Fibroblast of pulmonary artery (primary cell): ENCODE measurements around the gene LRRC8B.

Source experiments
- DNase-seq: peaks from one replicate; pipeline ENCODE4 v3.0.0-alpha.2; 2010; ENCODE audit warnings: low read depth
- H3K4me3 ChIP-seq: replicated peaks from 2 replicates; pipeline ENCODE4 v1.5.1; 2011; ENCODE audit warnings: low read depth, mild to moderate bottlenecking, control low read depth, low read length, moderate library complexity
- TF ChIP-seq, protein P1 (sequence below): IDR thresholded peaks from 2 replicates; pipeline ENCODE4 v1.5.1; 2011; ENCODE audit warnings: mild to moderate bottlenecking, control low read depth, low read length, inconsistent platforms; ENCODE audit errors: missing control alignments

LRRC8B gene

DNA sequence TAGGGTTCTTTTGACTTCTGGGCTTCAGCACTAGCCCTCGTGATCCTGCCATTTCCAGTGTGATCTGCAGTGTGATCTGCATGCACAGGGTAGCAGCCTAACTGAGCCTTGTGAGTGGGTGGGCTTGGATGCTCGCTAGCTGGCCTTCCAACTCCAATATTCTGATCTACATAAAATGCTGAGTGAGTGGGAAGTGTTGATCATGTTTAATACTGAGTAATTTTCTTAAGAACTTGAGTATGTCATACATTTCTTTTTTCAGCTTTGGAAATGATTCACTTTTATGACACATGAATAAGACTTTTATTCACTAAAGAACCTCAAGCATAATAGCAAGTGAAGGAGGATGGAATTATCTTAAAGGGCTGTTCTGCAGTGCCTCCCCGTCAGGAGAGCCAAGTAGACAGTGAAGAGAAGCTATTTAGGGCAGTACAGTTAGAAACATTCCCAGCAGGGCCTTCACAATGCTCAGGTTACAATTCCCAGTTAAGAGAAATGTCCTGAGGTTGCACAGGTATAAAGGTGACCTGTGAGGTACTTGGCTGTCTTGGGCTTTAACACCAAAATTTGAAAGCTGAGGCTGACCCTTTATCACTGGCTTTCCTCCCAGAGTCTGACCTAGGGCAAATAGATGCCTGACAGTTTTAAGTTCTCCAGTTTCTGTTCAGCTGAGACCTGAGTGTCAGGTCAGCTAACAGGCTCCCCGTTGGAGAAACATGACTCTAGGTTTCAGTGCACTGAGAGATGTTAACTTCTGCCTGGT, 79.2 kb downstream of the LRRC8B start:
- peak; percentile 38 for DNase-seq
- TF ChIP-seq, protein P1, sequence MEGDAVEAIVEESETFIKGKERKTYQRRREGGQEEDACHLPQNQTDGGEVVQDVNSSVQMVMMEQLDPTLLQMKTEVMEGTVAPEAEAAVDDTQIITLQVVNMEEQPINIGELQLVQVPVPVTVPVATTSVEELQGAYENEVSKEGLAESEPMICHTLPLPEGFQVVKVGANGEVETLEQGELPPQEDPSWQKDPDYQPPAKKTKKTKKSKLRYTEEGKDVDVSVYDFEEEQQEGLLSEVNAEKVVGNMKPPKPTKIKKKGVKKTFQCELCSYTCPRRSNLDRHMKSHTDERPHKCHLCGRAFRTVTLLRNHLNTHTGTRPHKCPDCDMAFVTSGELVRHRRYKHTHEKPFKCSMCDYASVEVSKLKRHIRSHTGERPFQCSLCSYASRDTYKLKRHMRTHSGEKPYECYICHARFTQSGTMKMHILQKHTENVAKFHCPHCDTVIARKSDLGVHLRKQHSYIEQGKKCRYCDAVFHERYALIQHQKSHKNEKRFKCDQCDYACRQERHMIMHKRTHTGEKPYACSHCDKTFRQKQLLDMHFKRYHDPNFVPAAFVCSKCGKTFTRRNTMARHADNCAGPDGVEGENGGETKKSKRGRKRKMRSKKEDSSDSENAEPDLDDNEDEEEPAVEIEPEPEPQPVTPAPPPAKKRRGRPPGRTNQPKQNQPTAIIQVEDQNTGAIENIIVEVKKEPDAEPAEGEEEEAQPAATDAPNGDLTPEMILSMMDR: no peak
- no peak overlapping the region for H3K4me3 ChIP-seq

DNA sequence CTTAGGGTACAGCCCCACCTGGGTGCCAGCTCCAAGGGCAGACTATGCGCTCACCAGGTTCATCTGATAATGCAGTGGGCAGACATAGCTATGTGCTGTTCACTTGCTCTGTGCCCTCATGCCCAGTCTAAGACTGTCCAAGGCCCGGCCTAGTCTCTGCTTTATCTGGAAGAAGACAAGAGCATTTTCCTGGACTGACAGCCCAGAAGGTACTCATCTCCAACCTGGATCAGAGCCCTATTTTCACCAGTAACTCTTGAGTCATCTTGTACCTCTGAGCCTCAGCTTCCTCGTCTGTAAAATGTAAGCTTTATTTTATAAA, 79.7 kb downstream of the LRRC8B start:
- TF ChIP-seq, protein P1: no peak
- H3K4me3 ChIP-seq: no peak overlapping the region

DNA sequence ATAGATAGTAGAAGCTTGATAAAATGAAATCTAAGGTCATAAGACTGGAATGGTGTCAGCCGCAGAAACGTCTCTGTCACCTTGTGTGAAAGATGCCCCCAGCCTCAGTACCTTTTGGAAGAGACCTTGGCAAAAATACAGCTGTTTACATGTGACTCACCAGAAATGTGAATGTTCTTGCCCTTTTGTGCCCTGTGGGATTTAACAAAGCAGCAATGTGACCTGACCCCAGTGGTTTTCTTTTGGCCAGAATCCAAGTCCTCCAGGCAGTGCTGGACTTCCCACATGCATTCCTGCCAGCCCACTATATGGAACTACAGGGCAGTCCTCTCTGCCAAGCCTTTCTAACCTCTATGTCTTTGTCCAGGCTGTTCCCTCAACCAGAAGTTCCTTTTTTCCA, 81.1 kb downstream of the LRRC8B start:
- H3K4me3 ChIP-seq: no peak overlapping the region
- TF ChIP-seq, protein P1: no peak
- DNase-seq: peak; percentile 80

More for the DNA sequence above, 79.7 kb downstream of the LRRC8B start:
- no peak for DNase-seq

DNA sequence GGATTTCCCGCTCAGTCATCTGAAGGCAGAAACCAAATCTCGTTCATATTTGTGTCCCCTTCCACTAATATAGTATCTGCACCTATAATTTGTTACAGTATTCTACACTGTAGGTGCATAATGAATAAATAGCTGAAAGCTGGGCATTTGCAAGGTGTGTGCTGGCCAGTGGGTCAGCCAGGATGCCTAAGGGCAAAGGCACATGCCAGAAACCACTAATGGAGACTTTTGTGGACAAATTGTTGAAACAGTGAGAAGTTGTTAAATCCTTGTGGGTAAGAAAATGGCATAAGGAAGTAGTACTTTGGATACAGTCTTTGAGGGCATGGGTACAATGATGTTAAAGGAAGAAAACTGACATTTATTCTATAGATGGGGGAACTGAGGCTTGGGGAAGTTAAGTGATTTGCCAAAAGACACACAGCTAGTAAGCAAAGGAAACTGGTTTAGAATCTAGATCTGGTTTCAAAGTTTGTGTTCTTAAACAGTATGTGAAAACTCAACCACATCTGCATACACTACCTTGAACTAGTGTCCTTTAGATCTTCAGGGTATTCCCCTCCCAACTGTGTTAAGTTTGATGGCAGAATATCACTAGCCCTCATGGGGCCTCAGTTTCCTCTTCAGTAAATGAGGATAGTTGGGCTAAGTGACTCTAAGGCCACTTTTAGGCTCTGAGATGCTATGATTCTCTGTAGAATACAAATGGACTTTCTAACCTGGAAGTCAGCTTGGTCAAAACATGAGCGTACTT, 81.8 kb downstream of the LRRC8B start:
- no peak overlapping the region for H3K4me3 ChIP-seq
- TF ChIP-seq, protein P1: no peak
- no peak for DNase-seq

DNA sequence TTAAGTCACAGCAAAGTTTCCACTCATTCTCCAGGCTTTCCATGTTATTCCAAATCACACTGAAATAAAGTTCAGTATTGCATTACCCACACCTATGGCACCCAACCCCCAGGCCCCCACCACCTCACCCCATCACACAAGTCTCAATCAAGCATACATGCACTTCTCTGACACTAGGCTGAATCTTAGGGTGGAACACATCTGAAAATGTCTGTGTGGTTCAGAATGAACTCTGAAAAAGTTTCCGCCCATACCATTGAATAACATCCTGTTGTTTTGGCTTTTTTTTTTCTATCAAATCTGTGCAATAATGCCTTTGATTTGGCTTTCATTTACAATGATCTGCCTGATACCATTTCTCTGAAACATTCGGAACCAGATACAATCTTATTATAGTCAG, 82.5 kb downstream of the LRRC8B start:
- no peak overlapping the region for H3K4me3 ChIP-seq

DNA sequence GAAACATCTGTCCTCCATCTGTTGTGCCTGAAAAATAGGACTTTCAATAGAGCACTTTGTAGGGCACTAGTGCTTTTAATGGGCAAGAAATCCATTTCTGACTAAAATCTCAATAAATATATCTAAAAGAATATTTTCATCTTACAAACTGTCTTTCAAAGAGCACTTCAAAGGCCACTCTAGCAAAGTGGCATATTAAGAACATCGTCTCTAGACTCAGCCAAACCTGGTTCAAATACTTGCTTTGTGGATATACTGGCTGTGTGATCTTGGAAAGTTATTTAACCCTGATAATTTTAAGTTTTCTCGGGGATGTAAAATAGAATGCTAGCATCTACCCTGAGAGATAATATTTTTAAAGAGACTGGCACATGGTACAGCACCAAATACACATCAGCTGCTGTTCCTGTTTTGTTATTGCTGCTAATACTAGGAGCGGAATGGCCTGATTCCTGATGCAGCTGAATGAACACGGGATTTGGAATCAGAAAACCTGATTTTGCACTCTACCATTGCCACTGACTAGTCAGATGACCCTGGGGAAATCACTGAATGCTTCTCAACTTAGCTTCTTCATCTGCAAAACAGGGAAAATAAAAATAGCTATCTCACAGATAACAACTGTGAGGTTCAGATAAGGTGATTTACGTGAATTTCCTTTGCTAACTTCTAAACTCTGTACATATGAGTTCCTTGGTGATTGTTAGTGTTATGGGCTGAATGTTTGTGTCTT, 83.1 kb downstream of the LRRC8B start:
- TF ChIP-seq, protein P1: no peak
- DNase-seq: no peak
- H3K4me3 ChIP-seq: no peak overlapping the region

More for the DNA sequence above, 82.5 kb downstream of the LRRC8B start:
- TF ChIP-seq, protein P1: no peak
- DNase-seq: no peak
